HepG2 (cell line): ENCODE measurements around the gene LSR. TPM values are rescaled to one million over a fixed set of nuclear protein-coding genes. Genes with fewer than 3 reads are reported as not detected.

Experiments used
- BORCS8-MEF2B ChIP-seq: sonication (generic); formaldehyde crosslinking; IDR thresholded peaks from 2 replicates; pipeline ENCODE4 v1.8.0; 2022; ENCODE audit warnings: mild to moderate bottlenecking, missing genetic modification reagents
- FOXP1 ChIP-seq, 2 experiments: fragments of 450-650 bp in 1 of 2; IDR thresholded peaks; 2 replicates each; pipeline ENCODE4 v1.6.1; 2017 to 2018; ENCODE audit warnings: antibody characterized with exemption in 1 of 2
- HNRNPLL ChIP-seq: fragments of 200-400 bp; formaldehyde crosslinking; IDR thresholded peaks from 2 replicates; pipeline ENCODE4 v1.6.1; 2017; ENCODE audit warnings: mild to moderate bottlenecking, low read depth, low read length; ENCODE audit not compliant: poor library complexity, severe bottlenecking
- IRX3 ChIP-seq: sonication (generic); formaldehyde crosslinking; IDR thresholded peaks from 2 replicates; pipeline ENCODE4 v1.8.1; 2023; ENCODE audit warnings: mild to moderate bottlenecking, low read depth, missing genetic modification reagents, borderline replicate concordance
- MEF2D ChIP-seq: sonication (generic); formaldehyde crosslinking; IDR thresholded peaks from 2 replicates; pipeline ENCODE4 v1.5.1; 2020; ENCODE audit warnings: mild to moderate bottlenecking, missing genetic modification reagents
- NR2C2 ChIP-seq: sonication (generic); formaldehyde crosslinking; IDR thresholded peaks from 2 replicates; pipeline ENCODE4 v1.4.0; 2020; ENCODE audit warnings: missing genetic modification reagents, mild to moderate bottlenecking, moderate library complexity, borderline replicate concordance
- ONECUT2 ChIP-seq: sonication (generic); formaldehyde crosslinking; IDR thresholded peaks from 2 replicates; pipeline ENCODE4 v1.4.0; 2020; ENCODE audit warnings: missing genetic modification reagents
- REL ChIP-seq: sonication (generic); formaldehyde crosslinking; conservative IDR thresholded peaks from 2 replicates; pipeline ENCODE4 v1.8.0; 2022; ENCODE audit warnings: mild to moderate bottlenecking, missing genetic modification reagents, moderate library complexity
- SATB2 ChIP-seq: sonication (generic); formaldehyde crosslinking; IDR thresholded peaks from 2 replicates; pipeline ENCODE4 v1.5.0; 2020; ENCODE audit warnings: missing genetic modification reagents
- TOE1 ChIP-seq: sonication (generic); formaldehyde crosslinking; IDR thresholded peaks from 2 replicates; pipeline ENCODE4 v1.4.0; 2020; ENCODE audit warnings: mild to moderate bottlenecking, missing genetic modification reagents
- ZFP36 ChIP-seq: fragments of 150-350 bp; IDR thresholded peaks from 2 replicates; pipeline ENCODE4 v1.6.1; 2018; ENCODE audit warnings: borderline replicate concordance, low read length, low read depth; ENCODE audit not compliant: partially characterized antibody
- ZNF564 ChIP-seq: sonication (generic); formaldehyde crosslinking; IDR thresholded peaks from 2 replicates; pipeline ENCODE4 v1.8.1; 2023; ENCODE audit warnings: mild to moderate bottlenecking, missing genetic modification reagents
- ZNF776 ChIP-seq: sonication (generic); formaldehyde crosslinking; IDR thresholded peaks from 2 replicates; pipeline ENCODE4 v1.4.0; 2020; ENCODE audit warnings: mild to moderate bottlenecking, missing genetic modification reagents
- ZNF780A ChIP-seq: sonication (generic); formaldehyde crosslinking; IDR thresholded peaks from 2 replicates; pipeline ENCODE4 v1.8.0; 2022; ENCODE audit warnings: mild to moderate bottlenecking, missing genetic modification reagents, moderate library complexity
- ZNF781 ChIP-seq: sonication (generic); formaldehyde crosslinking; IDR thresholded peaks from 2 replicates; pipeline ENCODE4 v1.5.1; 2020; ENCODE audit warnings: borderline replicate concordance, mild to moderate bottlenecking, missing genetic modification reagents; ENCODE audit errors: not compliant biosample characterization
- polyA plus RNA-seq, 8 experiments: library from polyadenylated mRNA; depleted of rRNA in 3 of 8; stranded (reverse) in 7 of 8; unstranded in 1 of 8; fragments of >200 nt; fragmentation: Illumina TruSeq in 4 of 8; extraction: Trizol in 4 of 8; gene quantifications; 2 replicates each; pipeline versions ENCODE4 v1.2.1 to v1.2.3, GENCODE V29; 2011 to 2016; ENCODE audit warnings: low read depth in 4 of 8, missing spikeins in 1 of 8, mixed read lengths in 1 of 8; ENCODE audit not compliant: insufficient read depth in 1 of 8
- total RNA-seq, 5 experiments: library from RNA; depleted of rRNA; stranded (reverse); fragments of >200 nt; fragmentation: Illumina TruSeq; extraction: Trizol; gene quantifications; 2 replicates each; pipeline ENCODE4 v1.2.3, GENCODE V29; 2016; ENCODE audit warnings: low read depth in 1 of 5
- TF ChIP-seq, protein P1 (sequence below): sonication (generic); formaldehyde crosslinking; IDR thresholded peaks from 2 replicates; pipeline ENCODE4 v1.4.0; 2020; ENCODE audit warnings: low read depth, missing genetic modification reagents
- TF ChIP-seq, protein P2 (sequence below): sonication (generic); formaldehyde crosslinking; IDR thresholded peaks from 2 replicates; pipeline ENCODE4 v1.8.1; 2023; ENCODE audit warnings: mild to moderate bottlenecking, inconsistent platforms, moderate library complexity, missing genetic modification reagents, borderline replicate concordance
- TF ChIP-seq, protein P3 (sequence below), 2 experiments: IDR thresholded peaks; 2 replicates each; pipeline ENCODE4 v1.6.1; 2011 to 2012; ENCODE audit warnings: low read length in 2 of 2, borderline replicate concordance in 1 of 2, low read depth in 1 of 2, mild to moderate bottlenecking in 1 of 2, moderate library complexity in 1 of 2
- TF ChIP-seq, protein P4 (sequence below): sonication (generic); formaldehyde crosslinking; IDR thresholded peaks from 2 replicates; pipeline ENCODE4 v1.8.1; 2023; ENCODE audit warnings: mild to moderate bottlenecking, missing genetic modification reagents, borderline replicate concordance

Gene LSR
- total and polyA plus RNA-seq, 2 of the 13 experiments (the other 11 are each of a cell fraction or from before 2014, with no cell fraction given), result 29.2 to 79.2 TPM

DNA sequence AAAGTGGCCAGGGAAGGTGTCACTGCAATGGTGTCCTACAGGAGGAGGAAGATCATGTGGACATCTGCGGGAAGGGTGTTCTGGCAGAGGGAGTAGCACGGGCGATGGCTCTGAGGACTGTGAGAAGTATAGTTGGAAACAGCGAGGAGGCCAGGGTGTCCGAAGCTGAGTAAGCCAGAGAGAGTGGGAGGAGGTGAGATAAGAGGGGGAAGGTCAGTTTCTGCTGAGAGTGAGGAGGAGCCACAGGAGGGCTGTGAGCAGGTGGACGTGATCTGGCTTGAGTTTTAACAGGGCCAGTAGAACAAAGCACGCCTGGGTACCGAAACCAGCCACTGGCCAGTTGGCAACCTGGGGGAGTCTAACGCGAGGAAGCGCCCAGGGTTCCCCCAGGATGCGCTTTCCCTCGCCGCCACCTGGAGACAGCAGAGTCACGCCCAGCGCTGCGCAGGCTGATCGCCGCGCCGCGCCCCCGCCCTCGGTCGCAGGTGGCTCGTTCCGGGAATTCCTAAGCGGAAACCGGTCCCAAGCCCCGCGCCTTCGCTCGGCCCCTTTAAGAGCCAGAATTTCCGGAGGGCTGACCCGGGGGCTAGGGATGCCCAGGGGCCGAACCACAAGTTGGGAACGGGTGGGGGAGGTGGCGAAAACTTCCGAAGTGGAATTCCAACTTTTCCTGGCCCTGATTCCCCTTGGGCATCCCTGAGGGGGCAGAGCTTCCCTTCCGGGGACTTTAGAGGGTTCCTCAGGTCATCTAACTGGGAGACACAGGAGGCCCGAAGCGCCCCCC lies 1.1 kb upstream of the LSR start (continued):
- TF ChIP-seq, protein P1, sequence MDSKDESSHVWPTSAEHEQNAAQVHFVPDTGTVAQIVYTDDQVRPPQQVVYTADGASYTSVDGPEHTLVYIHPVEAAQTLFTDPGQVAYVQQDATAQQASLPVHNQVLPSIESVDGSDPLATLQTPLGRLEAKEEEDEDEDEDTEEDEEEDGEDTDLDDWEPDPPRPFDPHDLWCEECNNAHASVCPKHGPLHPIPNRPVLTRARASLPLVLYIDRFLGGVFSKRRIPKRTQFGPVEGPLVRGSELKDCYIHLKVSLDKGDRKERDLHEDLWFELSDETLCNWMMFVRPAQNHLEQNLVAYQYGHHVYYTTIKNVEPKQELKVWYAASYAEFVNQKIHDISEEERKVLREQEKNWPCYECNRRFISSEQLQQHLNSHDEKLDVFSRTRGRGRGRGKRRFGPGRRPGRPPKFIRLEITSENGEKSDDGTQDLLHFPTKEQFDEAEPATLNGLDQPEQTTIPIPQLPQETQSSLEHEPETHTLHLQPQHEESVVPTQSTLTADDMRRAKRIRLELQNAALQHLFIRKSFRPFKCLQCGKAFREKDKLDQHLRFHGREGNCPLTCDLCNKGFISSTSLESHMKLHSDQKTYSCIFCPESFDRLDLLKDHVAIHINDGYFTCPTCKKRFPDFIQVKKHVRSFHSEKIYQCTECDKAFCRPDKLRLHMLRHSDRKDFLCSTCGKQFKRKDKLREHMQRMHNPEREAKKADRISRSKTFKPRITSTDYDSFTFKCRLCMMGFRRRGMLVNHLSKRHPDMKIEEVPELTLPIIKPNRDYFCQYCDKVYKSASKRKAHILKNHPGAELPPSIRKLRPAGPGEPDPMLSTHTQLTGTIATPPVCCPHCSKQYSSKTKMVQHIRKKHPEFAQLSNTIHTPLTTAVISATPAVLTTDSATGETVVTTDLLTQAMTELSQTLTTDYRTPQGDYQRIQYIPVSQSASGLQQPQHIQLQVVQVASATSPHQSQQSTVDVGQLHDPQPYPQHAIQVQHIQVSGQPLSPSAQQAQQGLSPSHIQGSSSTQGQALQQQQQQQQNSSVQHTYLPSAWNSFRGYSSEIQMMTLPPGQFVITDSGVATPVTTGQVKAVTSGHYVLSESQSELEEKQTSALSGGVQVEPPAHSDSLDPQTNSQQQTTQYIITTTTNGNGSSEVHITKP (CRISPR knock-in tag), result peak; percentile 90
- TF ChIP-seq, protein P2, sequence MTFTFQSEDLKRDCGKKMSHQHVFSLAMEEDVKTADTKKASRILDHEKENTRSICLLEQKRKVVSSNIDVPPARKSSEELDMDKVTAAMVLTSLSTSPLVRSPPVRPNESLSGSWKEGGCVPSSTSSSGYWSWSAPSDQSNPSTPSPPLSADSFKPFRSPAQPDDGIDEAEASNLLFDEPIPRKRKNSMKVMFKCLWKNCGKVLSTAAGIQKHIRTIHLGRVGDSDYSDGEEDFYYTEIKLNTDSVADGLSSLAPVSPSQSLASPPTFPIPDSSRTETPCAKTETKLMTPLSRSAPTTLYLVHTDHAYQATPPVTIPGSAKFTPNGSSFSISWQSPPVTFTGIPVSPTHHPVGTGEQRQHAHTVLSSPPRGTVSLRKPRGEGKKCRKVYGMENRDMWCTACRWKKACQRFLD (CRISPR knock-in tag), result no peak
- TF ChIP-seq ZFP36 (no peak), SATB2 (CRISPR knock-in tag) (no peak), ZNF781 (CRISPR knock-in tag) (no peak), ZNF564 (CRISPR knock-in tag) (no peak; the same call in 1 of the 2 replicates), TOE1 (CRISPR knock-in tag) (no peak), BORCS8-MEF2B (CRISPR knock-in tag) (no peak), ZNF780A (CRISPR knock-in tag) (no peak), FOXP1 (IDR thresholded peaks at IDR 0.05) (no peak), FOXP1 (CRISPR knock-in tag; IDR thresholded peaks at IDR 0.05) (no peak), ZNF776 (CRISPR knock-in tag) (no peak), MEF2D (CRISPR knock-in tag) (no peak), HNRNPLL (peak; percentile 42), IRX3 (CRISPR knock-in tag) (no peak), REL (CRISPR knock-in tag) (0 out of 2 replicates have a peak, but pooled peaks have one; percentile 20), NR2C2 (CRISPR knock-in tag) (no peak; the same call in 1 of the 2 replicates), ONECUT2 (no peak)
- TF ChIP-seq, protein P3, sequence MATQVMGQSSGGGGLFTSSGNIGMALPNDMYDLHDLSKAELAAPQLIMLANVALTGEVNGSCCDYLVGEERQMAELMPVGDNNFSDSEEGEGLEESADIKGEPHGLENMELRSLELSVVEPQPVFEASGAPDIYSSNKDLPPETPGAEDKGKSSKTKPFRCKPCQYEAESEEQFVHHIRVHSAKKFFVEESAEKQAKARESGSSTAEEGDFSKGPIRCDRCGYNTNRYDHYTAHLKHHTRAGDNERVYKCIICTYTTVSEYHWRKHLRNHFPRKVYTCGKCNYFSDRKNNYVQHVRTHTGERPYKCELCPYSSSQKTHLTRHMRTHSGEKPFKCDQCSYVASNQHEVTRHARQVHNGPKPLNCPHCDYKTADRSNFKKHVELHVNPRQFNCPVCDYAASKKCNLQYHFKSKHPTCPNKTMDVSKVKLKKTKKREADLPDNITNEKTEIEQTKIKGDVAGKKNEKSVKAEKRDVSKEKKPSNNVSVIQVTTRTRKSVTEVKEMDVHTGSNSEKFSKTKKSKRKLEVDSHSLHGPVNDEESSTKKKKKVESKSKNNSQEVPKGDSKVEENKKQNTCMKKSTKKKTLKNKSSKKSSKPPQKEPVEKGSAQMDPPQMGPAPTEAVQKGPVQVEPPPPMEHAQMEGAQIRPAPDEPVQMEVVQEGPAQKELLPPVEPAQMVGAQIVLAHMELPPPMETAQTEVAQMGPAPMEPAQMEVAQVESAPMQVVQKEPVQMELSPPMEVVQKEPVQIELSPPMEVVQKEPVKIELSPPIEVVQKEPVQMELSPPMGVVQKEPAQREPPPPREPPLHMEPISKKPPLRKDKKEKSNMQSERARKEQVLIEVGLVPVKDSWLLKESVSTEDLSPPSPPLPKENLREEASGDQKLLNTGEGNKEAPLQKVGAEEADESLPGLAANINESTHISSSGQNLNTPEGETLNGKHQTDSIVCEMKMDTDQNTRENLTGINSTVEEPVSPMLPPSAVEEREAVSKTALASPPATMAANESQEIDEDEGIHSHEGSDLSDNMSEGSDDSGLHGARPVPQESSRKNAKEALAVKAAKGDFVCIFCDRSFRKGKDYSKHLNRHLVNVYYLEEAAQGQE (IDR thresholded peaks at IDR 0.05; ENCODE audit: borderline replicate concordance in 1 of 2, low read depth in 1 of 2, low read length in 2 of 2), result no peak
- TF ChIP-seq, protein P4, sequence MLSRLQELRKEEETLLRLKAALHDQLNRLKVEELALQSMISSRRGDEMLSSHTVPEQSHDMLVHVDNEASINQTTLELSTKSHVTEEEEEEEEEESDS, result no peak
